Naive B cell (primary cell): ENCODE results near the gene RPL37. TPM values are rescaled to one million over a fixed set of nuclear protein-coding genes. Genes with fewer than 3 reads are reported as not detected.
"Not testable (repeated sequence)": the region's sequence is repeated elsewhere in the genome, so short reads cannot be mapped to it uniquely, and the experiment has no call there.

ENCODE experiments used
- ATAC-seq, 2 donors: fragments of 150-1000 bp; cut with Tn5 transposase; 2 replicates each; pipeline ENCODE4 v1.10.0; 2021; ENCODE audit warnings: low read depth in 2 of 2, mild to moderate bottlenecking in 2 of 2, moderate library complexity in 2 of 2
- DNase-seq: peaks from one replicate; pipeline ENCODE4 v3.0.0; 2022
- H3K27ac Mint-ChIP-seq, 6 donors: one replicate each; pipeline ENCODE4 v1.8.0; 2020 to 2022; ENCODE audit warnings: mild to moderate bottlenecking in 6 of 6, mixed read lengths in 6 of 6, moderate library complexity in 5 of 6, inconsistent platforms in 2 of 6
- H3K27me3 Mint-ChIP-seq, 3 donors: one replicate each; pipeline ENCODE4 v1.8.0; 2021 to 2022; ENCODE audit warnings: mixed read lengths in 3 of 3, mild to moderate bottlenecking in 1 of 3
- H3K36me3 Mint-ChIP-seq, 2 donors: one replicate each; pipeline ENCODE4 v1.8.0; 2020 to 2022; ENCODE audit warnings: mixed read lengths in 2 of 2, inconsistent platforms in 1 of 2, mild to moderate bottlenecking in 1 of 2
- H3K4me1 Mint-ChIP-seq, 3 donors: one replicate each; pipeline ENCODE4 v1.8.0; 2020 to 2022; ENCODE audit warnings: mixed read lengths in 3 of 3, inconsistent platforms in 1 of 3, mild to moderate bottlenecking in 1 of 3, moderate library complexity in 1 of 3
- H3K4me3 Mint-ChIP-seq, 8 donors: one replicate each; pipeline ENCODE4 v1.8.0; 2020 to 2022; ENCODE audit warnings: mild to moderate bottlenecking in 8 of 8, mixed read lengths in 8 of 8, moderate library complexity in 8 of 8, inconsistent platforms in 2 of 8
- H3K9me3 Mint-ChIP-seq, 7 donors: one replicate each; pipeline ENCODE4 v1.8.0; 2020 to 2022; ENCODE audit warnings: mixed read lengths in 7 of 7, mild to moderate bottlenecking in 5 of 7, inconsistent platforms in 2 of 7, moderate library complexity in 1 of 7
- polyA plus RNA-seq, 6 donors: library from polyadenylated mRNA; unstranded; fragments of 300-500 nt; fragmentation: Illumina TruSeq; gene quantifications; one replicate each; pipeline ENCODE4 v1.2.3, GENCODE V29; 2021; ENCODE audit warnings: low read depth in 6 of 6

RPL37 gene
- polyA plus RNA-seq = 1,000 to 10,000 TPM in 5 of 6 donors, 100 to 1,000 TPM in 1; 981 to 2,519 (median 2,155) TPM

DNA sequence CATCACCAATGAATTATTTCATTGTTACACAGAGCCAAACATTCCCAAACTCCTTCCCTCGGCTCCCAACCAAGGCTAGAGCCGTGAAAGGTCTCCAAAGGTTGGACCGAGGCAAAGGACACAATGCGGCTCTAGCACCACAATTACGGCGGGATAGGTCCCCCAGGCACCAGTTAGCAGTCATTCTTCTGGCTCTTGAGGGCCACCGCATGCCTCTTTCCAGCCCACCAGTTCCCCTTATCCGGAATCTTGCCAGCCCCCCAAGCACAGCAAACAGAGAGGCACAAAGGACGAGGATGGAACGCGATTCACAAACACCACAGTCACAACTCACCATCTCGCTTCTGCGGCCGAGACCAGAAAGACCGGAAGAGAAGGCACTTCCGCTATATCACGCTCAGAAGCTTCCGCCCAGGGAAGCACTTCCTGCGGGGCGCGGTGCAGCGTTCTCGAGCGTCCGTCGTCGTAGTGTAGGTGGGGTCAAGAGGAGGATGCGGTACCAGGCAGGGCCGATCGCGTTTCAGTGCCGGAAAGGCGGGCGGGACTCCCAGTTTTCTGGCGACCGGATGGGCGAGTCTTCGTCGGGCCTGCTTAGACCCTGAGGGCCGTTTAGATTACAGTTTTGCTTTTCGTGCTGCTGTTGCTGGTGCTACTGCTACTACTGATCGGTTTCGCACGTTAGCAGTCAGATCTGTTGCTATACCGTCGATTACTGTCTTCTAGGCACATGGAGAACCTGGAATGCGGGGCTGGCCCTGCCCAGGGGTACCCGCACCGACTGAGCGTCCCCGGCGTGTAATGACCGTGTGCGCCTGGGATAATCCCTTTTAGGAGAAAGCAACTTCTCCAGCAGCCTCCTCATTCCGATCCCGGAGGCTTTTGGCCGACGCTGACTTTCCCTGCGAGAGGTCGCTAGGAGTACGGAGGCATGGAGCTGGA, at the start of gene RPL37:
Gene RPL37 (minus strand): TSS at position 374 of the 939 bp plus-strand sequence. CDS start 37 bp downstream, at position 337.
- H3K4me1 Mint-ChIP-seq = peaks cover 25 to 42% (median 40%) of the 10 kb centered on the region in 3 donors
- peak; percentile 98 for ATAC-seq
- peak; percentile 88 for DNase-seq
- peaks cover 4 to 19% of the 10 kb centered on the region in 2 donors for H3K36me3 Mint-ChIP-seq
- no peaks in the 10 kb centered on the region for H3K27me3 Mint-ChIP-seq
- H3K9me3 Mint-ChIP-seq = no peaks in the 10 kb centered on the region
- H3K4me3 Mint-ChIP-seq = peak within 1 kb of the TSS; percentile 93 to 99 (median 97)
- peak within 1 kb of the TSS; percentile 97 to 99 (median 98) for H3K27ac Mint-ChIP-seq

DNA sequence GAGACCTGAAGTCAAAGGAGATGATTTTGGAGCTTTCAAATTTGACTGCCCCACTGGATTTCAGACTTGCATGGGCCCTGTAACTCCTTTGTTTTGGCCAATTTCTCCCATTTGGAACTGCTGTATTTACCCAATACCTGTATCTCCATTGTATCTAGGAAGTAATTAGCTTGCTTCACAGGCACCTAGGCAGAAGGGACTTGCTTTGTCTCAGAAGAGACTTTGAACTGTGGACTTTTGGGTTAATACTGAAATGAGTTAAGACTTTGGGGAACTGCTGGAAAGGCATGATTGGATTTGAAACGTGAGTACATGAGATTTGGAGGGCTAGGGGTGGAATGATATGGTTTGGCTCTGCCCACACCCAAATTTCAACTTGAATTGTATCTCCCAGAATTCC, 48.0 kb upstream of the RPL37 start:
- H3K4me1 Mint-ChIP-seq, ATAC-seq, H3K4me3 Mint-ChIP-seq: not testable (repeated sequence)

DNA sequence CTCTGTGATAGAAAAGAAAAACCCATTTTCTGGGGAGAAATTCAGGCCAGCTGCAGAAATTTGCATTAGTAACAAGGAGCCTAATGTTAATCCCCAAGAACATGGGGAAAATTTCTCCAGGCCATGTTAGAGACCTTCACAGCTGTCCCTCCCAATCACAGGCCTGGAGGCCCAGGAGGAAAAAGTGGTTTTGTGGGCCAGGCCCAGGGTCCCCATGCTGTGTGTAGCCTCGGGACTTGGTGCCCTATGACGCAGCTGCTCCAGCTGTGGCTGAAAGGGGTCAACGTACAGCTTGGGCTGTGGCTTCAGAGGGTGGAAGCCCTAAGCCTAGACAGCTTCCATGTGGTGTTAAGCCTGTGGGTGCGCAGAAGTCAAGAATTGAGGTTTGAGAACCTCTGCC, 47.3 kb upstream of the RPL37 start:
- Mint-ChIP-seq H3K4me1 (peaks cover 0 to 6% (median 0%) of the 10 kb centered on the region in 3 donors), H3K9me3 (peaks cover 6 to 17% (median 7%) of the 10 kb centered on the region in 7 donors)

More for the DNA sequence above, 48.0 kb upstream of the RPL37 start:
- peaks cover 3 to 11% (median 3%) of the 10 kb centered on the region in 7 donors for H3K9me3 Mint-ChIP-seq
- DNase-seq, H3K36me3 Mint-ChIP-seq, H3K27ac Mint-ChIP-seq: not testable (repeated sequence)
- peaks cover 4 to 16% (median 11%) of the 10 kb centered on the region in 3 donors for H3K27me3 Mint-ChIP-seq

DNA sequence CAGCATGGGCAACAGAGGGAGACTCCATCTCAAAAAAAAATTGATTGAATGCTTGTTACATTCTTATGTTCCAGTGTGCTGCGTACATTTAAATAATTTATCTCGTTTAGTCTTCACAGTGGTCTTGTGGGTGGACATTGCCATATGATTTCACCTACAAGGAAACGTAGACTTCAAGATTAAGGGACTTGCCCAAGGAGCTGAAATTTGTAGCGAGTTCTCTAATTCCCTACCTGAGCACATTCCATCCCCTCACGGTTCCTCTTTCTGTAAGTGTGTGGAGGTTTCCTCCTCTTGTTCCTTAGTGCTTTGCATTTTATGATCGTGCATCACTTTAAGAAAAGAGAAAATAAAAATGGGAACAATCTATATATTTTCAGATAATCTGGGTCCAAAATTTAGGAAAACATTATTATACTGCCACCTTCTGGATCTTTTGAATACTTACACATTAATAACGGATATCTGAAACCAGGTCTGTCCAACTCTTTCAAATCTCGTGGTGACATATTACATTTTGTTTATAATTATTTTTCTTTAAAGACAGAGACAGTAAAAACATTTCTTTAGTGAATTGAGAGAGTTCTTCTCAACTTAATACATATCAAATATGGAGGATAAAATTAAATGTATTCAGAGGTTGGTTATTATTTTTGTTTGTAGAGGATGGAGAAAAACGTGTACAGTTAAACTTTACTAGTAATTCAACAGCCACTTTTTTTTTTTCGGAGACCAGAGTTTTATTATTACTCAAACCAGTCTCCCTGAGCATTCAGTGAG, 44.3 kb upstream of the RPL37 start:
- peaks cover 0 to 13% (median 8%) of the 10 kb centered on the region in 3 donors for H3K27me3 Mint-ChIP-seq
- ATAC-seq (no peak), DNase-seq (no peak)
- peak overlapping the region in 1 of 6 donors; percentile 40 for H3K27ac Mint-ChIP-seq
- H3K9me3 Mint-ChIP-seq = peaks cover 6 to 23% (median 12%) of the 10 kb centered on the region in 7 donors
- H3K36me3 Mint-ChIP-seq = peaks cover 6 to 19% of the 10 kb centered on the region in 2 donors
- no peak overlapping the region for H3K4me3 Mint-ChIP-seq
- H3K4me1 Mint-ChIP-seq = peaks cover 0 to 6% (median 0%) of the 10 kb centered on the region in 3 donors

More for the DNA sequence above, 47.3 kb upstream of the RPL37 start:
- Mint-ChIP-seq H3K4me3 (no peak overlapping the region), H3K36me3 (peaks cover 1 to 11% of the 10 kb centered on the region in 2 donors), H3K27me3 (peaks cover 0 to 13% (median 11%) of the 10 kb centered on the region in 3 donors), H3K27ac (no peak overlapping the region)
- DNase-seq (no peak), ATAC-seq (no peak)

DNA sequence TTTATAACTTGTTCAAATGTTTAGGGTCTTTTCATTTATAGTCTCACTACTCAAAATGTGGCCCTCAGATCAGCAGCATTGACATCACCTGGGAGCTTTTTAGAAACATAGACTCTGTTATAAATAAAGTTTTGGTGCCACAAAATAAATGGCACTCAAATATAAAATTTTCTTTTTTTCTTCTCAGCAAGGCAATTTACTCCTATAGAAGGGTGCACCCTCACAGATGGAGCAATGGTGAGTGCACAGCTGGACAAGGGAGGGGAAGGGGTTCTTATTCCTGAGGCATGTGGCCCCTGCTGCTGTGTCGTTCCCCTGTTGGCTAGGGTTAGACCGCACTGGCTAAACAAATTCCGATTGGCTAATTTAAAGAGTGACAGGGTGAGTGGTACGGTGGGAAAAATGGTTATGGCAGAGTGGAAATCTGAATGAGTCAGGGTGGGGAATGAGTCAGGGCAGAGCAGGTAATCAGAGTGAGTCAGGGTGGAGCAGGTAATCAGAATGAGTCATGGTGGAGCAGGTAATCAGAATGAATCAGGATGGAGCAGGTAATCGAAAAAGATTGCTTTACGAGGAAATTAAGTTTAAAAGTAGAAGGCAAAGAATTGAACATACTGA, 42.5 kb upstream of the RPL37 start:
- Mint-ChIP-seq H3K9me3 (peaks cover 5 to 23% (median 12%) of the 10 kb centered on the region in 7 donors), H3K27me3 (peaks cover 0 to 12% (median 8%) of the 10 kb centered on the region in 3 donors), H3K27ac (no peak overlapping the region), H3K4me3 (peak overlapping the region in 1 of 8 donors; percentile 53), H3K4me1 (peaks cover 0 to 6% (median 0%) of the 10 kb centered on the region in 3 donors), H3K36me3 (peaks cover 6 to 19% of the 10 kb centered on the region in 2 donors)
- ATAC-seq = no peak
- no peak for DNase-seq

DNA sequence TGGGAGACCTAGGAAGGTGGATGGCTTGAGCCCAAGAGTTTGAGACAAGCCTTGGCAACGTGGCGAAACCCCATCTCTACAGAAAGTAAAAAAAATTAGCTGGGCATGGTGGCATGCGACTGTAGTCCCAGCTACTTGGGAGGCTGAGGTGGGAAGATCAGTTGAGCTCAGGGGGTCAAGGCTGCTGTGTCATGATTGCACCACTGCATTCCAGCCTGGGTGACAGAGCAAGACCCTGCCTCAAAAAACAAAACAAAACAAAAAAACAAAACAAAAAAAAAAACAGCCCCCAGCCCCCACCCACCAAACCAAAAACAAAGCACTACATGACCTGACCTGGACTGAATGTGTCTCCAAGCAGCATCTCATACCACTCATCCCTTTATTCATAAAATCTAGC, 40.9 kb upstream of the RPL37 start:
- peaks cover 0 to 6% (median 0%) of the 10 kb centered on the region in 3 donors for H3K4me1 Mint-ChIP-seq
- H3K4me3 Mint-ChIP-seq = no peak overlapping the region
- DNase-seq (no peak), ATAC-seq (no peak)
- peaks cover 3 to 13% (median 9%) of the 10 kb centered on the region in 7 donors for H3K9me3 Mint-ChIP-seq
- peaks cover 6 to 11% of the 10 kb centered on the region in 2 donors for H3K36me3 Mint-ChIP-seq
- no peak overlapping the region for H3K27ac Mint-ChIP-seq
- peaks cover 0 to 6% (median 1%) of the 10 kb centered on the region in 3 donors for H3K27me3 Mint-ChIP-seq

DNA sequence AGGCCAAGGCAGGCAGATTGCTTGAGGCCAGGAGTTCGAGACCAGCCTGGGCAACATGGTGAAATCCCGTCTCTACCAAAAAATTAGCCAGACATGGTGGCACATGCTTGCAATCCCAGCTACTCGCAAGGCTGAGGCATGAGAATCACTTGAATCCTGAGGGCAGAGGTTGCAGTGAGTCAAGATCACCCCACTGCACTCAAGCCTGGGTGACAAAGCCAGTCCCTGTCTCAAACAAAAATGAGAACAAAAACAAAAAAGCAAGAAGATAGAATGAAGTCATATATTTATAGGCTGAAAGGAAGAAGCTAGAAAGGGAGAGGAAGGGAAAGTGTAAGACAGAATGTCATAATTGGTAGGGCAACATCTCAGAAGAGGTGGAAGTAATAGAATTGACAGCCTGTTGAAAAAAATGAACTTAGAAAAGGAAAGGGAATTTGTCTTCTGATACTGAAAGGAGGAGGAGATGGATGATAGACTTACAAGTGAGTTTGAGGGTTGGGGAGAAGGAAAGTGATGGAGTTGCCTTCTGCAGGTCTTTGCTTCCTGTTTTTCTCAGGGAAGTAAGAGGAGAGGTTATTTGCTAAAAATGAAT, 38.4 kb upstream of the RPL37 start:
- no peak overlapping the region for H3K27ac Mint-ChIP-seq
- H3K4me1 Mint-ChIP-seq = no peaks in the 10 kb centered on the region

DNA sequence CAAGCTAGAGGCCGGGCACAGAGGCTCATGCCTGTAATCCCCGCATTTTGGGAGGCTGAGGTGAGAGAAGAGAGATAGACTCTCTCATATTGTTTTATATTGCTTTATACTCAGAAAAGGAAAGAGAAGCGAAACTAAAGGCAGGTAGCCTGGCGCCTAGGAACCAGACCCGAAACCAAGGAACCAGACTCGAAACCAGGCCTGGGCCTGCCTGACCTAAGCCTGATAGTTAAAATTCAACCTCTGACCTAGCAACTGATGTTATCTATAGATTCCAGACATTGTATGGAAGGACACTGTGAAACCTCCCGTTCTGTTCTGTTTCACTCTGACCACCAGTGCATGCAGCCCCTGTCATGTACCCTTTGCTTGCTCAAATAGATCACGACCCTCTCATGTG, 37.2 kb upstream of the RPL37 start:
- not testable (repeated sequence) for H3K36me3 Mint-ChIP-seq, ATAC-seq, DNase-seq, H3K4me3 Mint-ChIP-seq, H3K9me3 Mint-ChIP-seq, H3K4me1 Mint-ChIP-seq
- Mint-ChIP-seq H3K27ac (peak overlapping the region in 1 of 6 donors; percentile 23), H3K27me3 (peaks cover 0 to 14% (median 12%) of the 10 kb centered on the region in 3 donors)

More for the DNA sequence above, 38.4 kb upstream of the RPL37 start:
- H3K27me3 Mint-ChIP-seq = peaks cover 0 to 9% (median 6%) of the 10 kb centered on the region in 3 donors
- H3K9me3 Mint-ChIP-seq = peaks cover 3 to 13% (median 9%) of the 10 kb centered on the region in 7 donors
- peaks cover 6 to 11% of the 10 kb centered on the region in 2 donors for H3K36me3 Mint-ChIP-seq
- DNase-seq (no peak), ATAC-seq (no peak)
- H3K4me3 Mint-ChIP-seq = no peak overlapping the region

DNA sequence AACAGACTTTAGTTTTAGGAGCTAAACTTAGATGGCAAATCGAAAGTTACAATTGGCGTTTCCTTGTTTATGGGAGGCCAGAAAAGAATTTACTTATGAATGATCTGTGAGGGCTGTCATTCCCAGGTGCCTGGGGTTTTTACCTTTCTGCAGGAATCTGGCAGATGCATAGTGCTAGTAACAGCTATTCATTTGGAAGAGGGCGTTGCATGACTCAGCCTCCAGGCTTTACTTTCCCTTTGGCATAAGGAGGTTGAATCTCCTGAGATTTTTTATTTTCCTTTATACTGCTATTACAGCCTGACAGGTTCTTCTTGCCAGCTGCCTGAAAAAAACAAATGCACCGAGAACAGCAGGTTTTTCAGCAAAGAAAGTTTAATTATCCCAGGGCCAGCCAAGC, 36.2 kb upstream of the RPL37 start:
- Mint-ChIP-seq H3K36me3 (peaks cover 0 to 6% of the 10 kb centered on the region in 2 donors), H3K4me1 (no peaks in the 10 kb centered on the region), H3K4me3 (no peak overlapping the region), H3K9me3 (peaks cover 0 to 3% (median 0%) of the 10 kb centered on the region in 7 donors), H3K27me3 (peaks cover 0 to 17% (median 15%) of the 10 kb centered on the region in 3 donors), H3K27ac (no peak overlapping the region)
- ATAC-seq (no peak), DNase-seq (no peak)

DNA sequence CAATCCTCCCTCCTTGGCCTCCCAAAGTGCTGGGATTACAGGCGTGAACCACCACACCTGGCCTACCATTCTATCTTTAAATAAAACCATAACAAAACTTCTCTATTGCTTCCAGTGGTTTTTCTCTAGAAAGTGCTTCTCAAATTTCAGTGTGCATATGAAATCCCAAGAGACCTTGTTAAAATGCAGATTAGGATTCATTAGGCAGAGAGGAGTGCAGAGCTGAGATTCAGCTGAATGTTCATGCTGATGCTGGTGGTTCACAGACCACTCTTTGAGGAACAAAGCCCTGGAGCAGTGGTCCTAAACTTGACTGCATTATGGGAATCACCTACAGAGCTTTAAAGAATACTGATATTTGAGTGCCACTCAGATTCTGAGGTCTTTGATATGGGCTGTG, 34.4 kb upstream of the RPL37 start:
- no peak overlapping the region for H3K27ac Mint-ChIP-seq
- no peak overlapping the region for H3K4me3 Mint-ChIP-seq
- peaks cover 0 to 17% (median 13%) of the 10 kb centered on the region in 3 donors for H3K27me3 Mint-ChIP-seq
- no peaks in the 10 kb centered on the region for H3K4me1 Mint-ChIP-seq
- DNase-seq = no peak
- peaks cover 4 to 14% (median 8%) of the 10 kb centered on the region in 7 donors for H3K9me3 Mint-ChIP-seq
- peaks cover 9 to 14% of the 10 kb centered on the region in 2 donors for H3K36me3 Mint-ChIP-seq
- no peak for ATAC-seq

DNA sequence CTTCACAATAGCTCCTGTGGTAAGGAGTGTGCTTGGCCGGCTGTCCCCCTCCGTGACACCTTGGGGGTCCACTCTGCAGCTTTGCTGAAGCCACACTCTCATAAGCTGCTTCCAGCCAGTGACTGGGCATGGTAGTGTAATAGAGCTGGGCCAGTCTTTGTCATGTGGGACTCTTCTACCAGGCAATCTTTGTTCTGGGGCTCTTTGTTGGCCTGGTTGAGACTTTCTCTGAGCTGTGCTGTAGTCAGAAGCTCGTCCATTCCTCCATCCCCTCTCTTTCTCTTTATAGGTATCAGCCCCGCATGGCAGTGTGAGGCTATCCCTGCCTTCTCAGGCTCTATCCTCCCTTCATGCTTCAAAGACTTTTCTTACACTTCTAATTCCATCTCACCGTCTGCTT, 31.8 kb upstream of the RPL37 start:
- no peaks in the 10 kb centered on the region for H3K4me1 Mint-ChIP-seq
- no peak overlapping the region for H3K27ac Mint-ChIP-seq
- H3K9me3 Mint-ChIP-seq = peaks cover 4 to 17% (median 8%) of the 10 kb centered on the region in 7 donors
- peaks cover 0 to 17% (median 9%) of the 10 kb centered on the region in 3 donors for H3K27me3 Mint-ChIP-seq
- no peak overlapping the region for H3K4me3 Mint-ChIP-seq
- no peak for ATAC-seq
- no peak for DNase-seq
- H3K36me3 Mint-ChIP-seq = peaks cover 9 to 14% of the 10 kb centered on the region in 2 donors

DNA sequence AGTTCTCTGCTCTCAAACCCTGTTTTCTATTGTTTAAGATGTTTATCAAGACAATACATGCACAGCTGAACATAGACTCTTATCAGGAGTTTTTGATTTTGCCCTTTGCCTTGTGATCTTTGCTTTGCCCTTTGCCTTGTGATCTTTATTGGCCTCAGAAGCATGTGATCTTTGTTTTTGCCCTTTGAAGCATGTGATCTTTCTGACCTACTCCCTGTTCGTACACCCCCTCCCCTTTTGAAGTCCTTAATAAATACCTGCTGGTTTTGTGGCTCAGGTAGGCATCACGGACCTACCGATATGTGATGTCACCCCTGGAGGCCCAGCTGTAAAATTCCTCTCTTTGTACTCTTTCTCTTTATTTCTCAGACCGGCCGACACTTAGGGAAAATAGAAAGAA, 30.0 kb upstream of the RPL37 start:
- H3K27me3 Mint-ChIP-seq, ATAC-seq: not testable (repeated sequence)
- peaks cover 4 to 17% (median 9%) of the 10 kb centered on the region in 7 donors for H3K9me3 Mint-ChIP-seq

More for the DNA sequence above, 30.0 kb upstream of the RPL37 start:
- Mint-ChIP-seq H3K27ac (peak overlapping the region in 1 of 6 donors; percentile 52), H3K36me3 (peaks cover 9 to 14% of the 10 kb centered on the region in 2 donors)
- not testable (repeated sequence) for H3K4me1 Mint-ChIP-seq, H3K4me3 Mint-ChIP-seq, DNase-seq
